ENCODE results near the gene SEPTIN1. TPM values are rescaled to one million over a fixed set of nuclear protein-coding genes. Genes with fewer than 3 reads are reported as not detected.

Gene SEPTIN1
- total RNA-seq, 1 donor from 2014 or later: not detected

GRCh38 chr16:30406795-30407101 is 24.4 kb upstream of the SEPTIN1 start:
- no peak for DNase-seq (ENCODE audit: low spot score in 2 of 2)
- H3K27ac ChIP-seq: peak overlapping the region; percentile 79 to 94
- no peaks in the 10 kb centered on the region for H3K27me3 ChIP-seq
- H3K9me3 ChIP-seq: no peaks in the 10 kb centered on the region
- intact Hi-C loops (cut with DNase I): loop anchor here (1.0 to 2.0 kb wide), 3 partner anchors 11 to 36 kb away; partner anchors contain the start of genes TBC1D10B and ZNF48
- H3K36me3 ChIP-seq: peaks cover 0 to 5% of the 10 kb centered on the region in 2 donors
- H3K4me3 ChIP-seq: peak overlapping the region; percentile 67 to 82
- TF ChIP-seq CTCF (IDR thresholded peaks at IDR 0.05): no peak
- H3K4me1 ChIP-seq: peaks cover 8 to 16% of the 10 kb centered on the region in 2 donors

- Histone ChIP-seq H3K36me3 (peaks cover 10 to 14% of the 10 kb centered on the region in 2 donors), H3K9me3 (no peaks in the 10 kb centered on the region), H3K4me3 (no peak overlapping the region), H3K27ac (no peak overlapping the region), H3K4me1 (peaks cover 6% of the 10 kb centered on the region in 2 donors), H3K27me3 (no peaks in the 10 kb centered on the region)
- TF ChIP-seq CTCF (IDR thresholded peaks at IDR 0.05): no peak
- intact Hi-C loops (cut with DNase I): no loop called here
- DNase-seq (ENCODE audit: low spot score in 2 of 2): no peak
Measured at GRCh38 chr16:30401768-30402425, 19.5 kb upstream of the SEPTIN1 start.

GRCh38 chr16:30399435-30400186 is 17.2 kb upstream of the SEPTIN1 start:
- Histone ChIP-seq H3K4me1 (peaks cover 9 to 11% of the 10 kb centered on the region in 2 donors), H3K9me3 (no peaks in the 10 kb centered on the region), H3K27me3 (no peaks in the 10 kb centered on the region), H3K36me3 (peaks cover 10 to 14% of the 10 kb centered on the region in 2 donors), H3K4me3 (peak overlapping the region; percentile 71 to 78), H3K27ac (peak overlapping the region; percentile 87)
- intact Hi-C loops (cut with DNase I): no loop called here
- no peak for DNase-seq (ENCODE audit: low spot score in 2 of 2)
- no peak for TF ChIP-seq CTCF (IDR thresholded peaks at IDR 0.05)

- no peak for TF ChIP-seq CTCF (IDR thresholded peaks at IDR 0.05)
- intact Hi-C loops (cut with DNase I): no loop called here
Measured at GRCh38 chr16:30398661-30399434, 16.5 kb upstream of the SEPTIN1 start.

GRCh38 chr16:30397776-30398660 is 15.7 kb upstream of the SEPTIN1 start:
- H3K9me3 ChIP-seq: no peaks in the 10 kb centered on the region
- no peak for DNase-seq (ENCODE audit: low spot score in 2 of 2)
- H3K36me3 ChIP-seq: peaks cover 10 to 14% of the 10 kb centered on the region in 2 donors
- no peak overlapping the region for H3K27ac ChIP-seq
- no peaks in the 10 kb centered on the region for H3K27me3 ChIP-seq
- H3K4me3 ChIP-seq: no peak overlapping the region
- TF ChIP-seq CTCF (IDR thresholded peaks at IDR 0.05): no peak
- intact Hi-C loops (cut with DNase I): no loop called here
- H3K4me1 ChIP-seq: peaks cover 11 to 15% of the 10 kb centered on the region in 2 donors

More at GRCh38 chr16:30398661-30399434, 16.5 kb upstream of the SEPTIN1 start:
- no peaks in the 10 kb centered on the region for H3K27me3 ChIP-seq
- peaks cover 11 to 15% of the 10 kb centered on the region in 2 donors for H3K4me1 ChIP-seq
- H3K4me3 ChIP-seq: peak overlapping the region in 1 of 2 donors; percentile 78
- no peaks in the 10 kb centered on the region for H3K9me3 ChIP-seq
- peak overlapping the region; percentile 87 for H3K27ac ChIP-seq
- H3K36me3 ChIP-seq: peaks cover 10 to 14% of the 10 kb centered on the region in 2 donors
- DNase-seq (ENCODE audit: low spot score in 2 of 2): no peak
